ENCODE results near the gene EDA.

EDA gene

GRCh38 chrX:70082723-70083122 lies 466.8 kb downstream of the EDA start:
- DNase-seq = no peak

GRCh38 chrX:70084592-70085240 lies 468.8 kb downstream of the EDA start:
- DNase-seq = no peak

DNA sequence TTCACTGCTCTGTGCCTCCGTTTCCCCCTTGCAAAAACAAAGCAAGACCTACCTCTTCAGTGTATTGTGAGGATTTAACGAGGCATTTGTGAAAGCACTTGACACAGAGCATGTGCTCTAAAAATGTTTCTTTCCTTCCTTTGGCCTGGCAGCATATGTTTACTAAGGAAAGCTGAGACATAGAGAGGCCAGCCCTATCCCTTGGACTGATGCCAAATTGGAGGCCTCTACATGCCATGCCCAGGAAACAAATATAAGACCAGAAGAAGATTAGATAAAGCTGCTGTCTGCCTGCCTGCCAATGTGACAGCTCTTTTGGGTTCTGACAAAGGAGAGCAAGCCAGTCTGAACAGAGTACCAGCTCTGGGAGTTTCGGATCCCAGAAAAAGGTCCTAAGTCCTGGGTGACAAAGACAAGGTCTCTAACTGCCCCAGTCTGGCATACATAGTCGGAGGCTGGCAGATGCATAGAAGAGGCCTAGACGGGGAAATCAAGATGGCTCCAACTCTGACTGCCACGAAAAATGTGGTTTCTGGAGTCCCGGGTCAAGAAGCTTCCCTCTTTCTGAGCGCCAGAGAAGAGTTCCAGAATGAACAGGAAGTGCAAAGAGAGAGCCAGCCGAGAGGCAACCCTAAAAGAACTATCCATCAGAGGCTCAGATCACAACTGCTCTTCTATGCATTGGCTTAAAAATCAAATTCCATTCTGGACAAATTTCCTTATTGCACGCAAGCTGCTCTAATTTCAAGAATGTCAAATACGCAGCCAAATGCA lies 472.1 kb downstream of the EDA start:
- DNase-seq = peak in 1 of 2 experiments; percentile 5

DNA sequence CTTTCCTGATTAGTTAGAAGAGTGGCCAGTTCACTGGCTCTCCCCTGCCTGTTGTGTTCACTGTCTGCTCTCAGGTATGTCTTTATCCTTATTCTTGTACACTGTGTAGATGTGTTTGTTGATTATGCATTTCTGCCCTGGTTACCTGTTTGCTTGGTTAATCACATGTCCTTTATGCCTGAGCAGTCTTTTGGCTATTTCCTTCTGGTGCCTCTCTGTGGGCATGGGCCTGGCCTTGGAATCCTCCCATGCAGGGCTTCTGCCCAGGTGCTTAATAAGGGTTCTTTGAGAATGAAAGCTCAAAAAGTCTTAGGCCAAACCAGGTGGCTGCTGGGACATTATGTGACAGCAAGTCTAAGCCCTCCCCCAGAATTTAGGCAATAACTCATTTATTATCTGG lies 472.8 kb downstream of the EDA start:
- no peak for DNase-seq

All from Kasumi-1 (cell line).